ENCODE measurements around the gene SLC16A12.
"Not testable (repeated sequence)": the region's sequence is repeated elsewhere in the genome, so short reads cannot be mapped to it uniquely, and the experiment has no call there.

Gene SLC16A12

DNA sequence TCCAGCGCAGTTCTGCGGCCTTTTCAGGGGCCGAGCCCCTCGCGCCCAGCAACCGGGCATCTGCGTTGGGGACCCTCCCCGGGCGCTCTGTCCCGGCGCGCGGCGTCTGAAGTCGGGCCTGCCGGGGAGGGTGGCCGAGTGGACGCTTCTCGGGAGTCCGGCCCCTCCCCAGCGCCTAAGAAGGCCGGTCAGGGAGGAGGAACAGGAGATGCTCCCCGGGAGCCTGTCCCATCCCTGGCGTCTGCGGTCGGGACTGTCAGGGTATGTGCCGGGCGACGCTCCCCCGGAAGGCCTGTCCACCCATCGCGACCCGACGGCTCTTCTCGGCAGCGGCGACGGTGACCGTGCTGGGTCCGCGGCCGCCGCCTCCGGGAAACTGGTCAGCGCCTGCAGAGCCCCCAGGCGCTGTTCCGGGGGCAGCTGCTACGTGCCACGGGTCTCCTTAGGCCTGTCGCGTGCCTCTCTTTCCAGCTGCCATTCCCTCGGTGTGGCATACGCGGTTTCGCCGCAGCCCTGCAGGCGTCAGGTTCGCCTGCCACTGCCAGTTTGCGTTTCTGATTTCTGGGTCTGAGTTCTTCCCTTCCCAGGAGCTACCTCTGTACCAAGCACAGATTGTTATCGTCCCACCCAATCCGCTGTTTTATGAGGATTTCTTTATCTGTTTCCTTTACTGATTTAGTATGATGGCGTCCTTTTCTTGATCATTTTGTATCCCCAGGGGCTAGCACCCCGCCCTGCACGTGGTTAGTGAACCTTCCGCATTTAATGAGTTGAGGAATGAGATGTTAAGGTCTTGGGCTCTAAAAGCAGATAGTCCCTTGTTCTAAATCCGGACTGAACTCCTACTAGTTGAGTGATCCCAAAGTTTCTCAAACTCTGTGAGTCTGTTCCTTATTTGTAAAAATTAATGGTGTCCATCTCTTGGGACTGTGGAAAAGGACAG lies 120.2 kb downstream of the SLC16A12 start:
- peak; percentile 28 for DNase-seq

DNA sequence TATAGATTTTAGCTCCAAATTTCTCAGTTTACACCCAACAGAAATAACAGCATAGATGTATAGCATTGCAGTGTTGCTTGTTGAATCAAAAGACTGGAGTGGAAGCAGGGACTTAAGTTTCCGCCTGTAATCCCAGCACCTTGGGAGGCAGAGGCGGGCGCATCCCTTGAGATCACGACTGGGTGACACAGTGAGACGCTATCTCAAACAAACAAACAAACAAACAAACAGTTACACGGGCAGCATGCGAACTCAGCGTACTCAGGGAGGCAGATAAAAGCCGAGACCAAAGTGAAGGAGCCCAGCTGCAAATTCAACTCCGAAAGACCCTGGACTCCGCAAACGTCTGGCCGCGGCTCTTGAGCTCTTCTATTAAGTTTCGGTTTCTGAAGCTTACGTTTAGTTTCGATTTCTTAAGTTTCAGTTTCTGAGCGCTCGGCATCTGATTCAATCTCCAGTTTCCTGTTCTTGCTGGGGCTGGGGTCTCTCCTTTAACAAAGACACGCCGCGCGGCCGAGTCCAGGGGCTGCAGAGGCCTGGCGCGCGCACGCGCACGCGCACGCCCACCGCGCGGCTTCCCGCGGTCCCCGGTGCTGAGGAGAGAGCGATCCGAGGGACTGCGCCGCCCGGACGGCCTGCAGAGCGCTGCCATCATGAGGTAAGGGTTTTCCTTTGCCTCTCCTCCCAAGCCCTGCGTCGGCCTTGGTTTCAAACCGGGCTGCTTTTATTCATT lies 121.1 kb downstream of the SLC16A12 start, which contains the start of gene IFIT5:
IFIT5 (plus strand) TSS at position 423 of the 733 bp plus-strand sequence; CDS start at position 654, 231 bp downstream.
- peak; percentile 86 for DNase-seq

DNA sequence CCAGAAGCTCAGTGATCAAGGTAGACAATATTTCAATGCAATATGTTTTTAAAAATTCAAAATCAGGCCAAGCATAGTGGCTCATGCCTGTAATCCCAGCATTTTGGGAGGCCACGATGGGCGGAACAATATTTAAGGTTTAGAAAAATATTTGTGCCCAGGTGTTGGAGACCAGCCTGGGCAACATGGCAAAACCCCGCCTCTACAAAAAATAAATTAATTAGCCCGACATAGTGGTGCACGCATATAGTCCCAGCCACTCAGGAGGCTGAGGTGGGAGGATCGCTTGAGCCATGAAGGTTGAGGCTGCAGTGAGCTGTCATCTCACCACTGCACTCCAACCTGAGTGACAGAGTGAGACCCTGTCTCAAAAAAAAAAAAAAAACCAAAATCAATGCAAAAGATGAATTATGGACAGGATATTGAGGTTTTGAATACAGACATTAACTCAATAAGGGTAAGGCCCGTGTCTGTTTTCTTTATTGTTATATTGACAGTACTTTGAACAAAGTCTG lies 121.9 kb downstream of the SLC16A12 start:
- DNase-seq, result no peak

DNA sequence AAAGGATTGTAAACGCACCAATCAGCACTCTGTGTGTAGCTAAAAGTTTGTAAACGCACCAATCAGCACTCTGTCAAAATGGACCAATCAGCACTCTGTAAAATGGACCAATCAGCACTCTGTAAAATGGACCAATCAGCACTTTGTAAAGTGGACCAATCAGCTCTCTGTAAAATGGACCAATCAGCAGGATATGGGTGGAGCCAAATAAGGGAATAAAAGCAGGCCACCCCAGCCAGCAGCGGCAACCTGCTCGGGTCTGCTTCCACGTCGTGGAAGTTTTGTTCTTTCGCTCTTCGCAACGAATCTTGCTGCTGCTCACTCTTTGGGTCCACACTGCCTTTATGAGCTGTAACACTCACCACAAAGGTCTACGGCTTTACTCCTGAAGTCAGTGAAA lies 123.1 kb downstream of the SLC16A12 start:
- not testable (repeated sequence) for DNase-seq

DNA sequence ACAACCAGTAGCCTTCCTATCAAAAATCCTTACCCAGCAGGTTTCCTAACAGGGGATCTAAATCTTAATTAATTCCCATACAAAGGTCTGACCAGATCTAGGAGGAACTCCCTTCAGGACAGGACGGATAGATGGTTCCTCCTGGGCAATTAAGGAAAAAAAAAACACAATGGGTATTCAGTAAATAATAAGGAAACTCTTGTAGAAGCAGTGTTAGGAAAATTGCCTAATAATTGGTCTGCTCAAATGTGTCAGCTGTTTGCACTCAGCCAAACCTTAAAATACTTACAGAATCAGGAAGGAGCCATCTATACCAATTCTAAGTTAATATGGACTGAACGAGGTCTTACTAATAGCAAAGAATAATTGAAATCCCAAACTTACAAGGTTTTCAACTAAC lies 124.3 kb downstream of the SLC16A12 start:
- DNase-seq, result not testable (repeated sequence)

DNA sequence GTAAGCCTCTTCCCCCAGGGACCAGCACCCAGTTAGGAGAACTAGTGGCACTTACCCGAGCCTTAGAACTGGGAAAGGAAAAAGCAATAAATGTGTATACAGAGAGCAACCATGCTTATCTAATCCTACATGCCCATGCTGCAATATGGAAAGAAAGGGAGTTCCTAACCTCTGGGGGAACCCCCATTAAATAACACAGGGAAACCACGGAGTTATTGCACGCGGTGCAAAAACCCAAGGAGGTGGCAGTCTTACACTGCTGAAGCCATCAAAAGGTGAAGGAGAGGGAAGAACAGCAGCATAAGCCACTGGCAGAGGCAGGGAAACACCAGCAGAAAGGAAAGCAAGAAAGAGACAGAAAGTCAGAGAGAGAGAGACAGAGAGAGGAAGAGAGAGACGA lies 124.8 kb downstream of the SLC16A12 start:
- DNase-seq, result not testable (repeated sequence)

DNA sequence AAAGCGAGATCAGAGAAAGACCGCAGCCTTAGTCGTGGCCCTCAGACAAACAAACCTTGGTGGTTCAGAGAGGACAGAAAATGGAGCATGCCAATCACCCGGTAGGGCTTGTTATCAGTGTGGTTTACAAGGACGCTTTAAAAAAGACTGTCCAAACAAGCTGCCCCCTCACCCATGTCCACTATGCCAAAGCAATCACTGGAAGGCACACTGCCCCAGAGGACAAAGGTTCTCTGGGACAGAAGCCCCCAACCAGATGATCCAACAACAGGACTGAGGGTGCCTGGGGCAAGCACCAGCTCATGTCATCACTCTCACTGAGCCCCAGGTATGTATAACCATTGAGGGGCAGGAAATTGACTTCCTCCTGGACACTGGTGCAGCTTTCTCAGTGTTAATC lies 126.1 kb downstream of the SLC16A12 start:
- not testable (repeated sequence) for DNase-seq

DNA sequence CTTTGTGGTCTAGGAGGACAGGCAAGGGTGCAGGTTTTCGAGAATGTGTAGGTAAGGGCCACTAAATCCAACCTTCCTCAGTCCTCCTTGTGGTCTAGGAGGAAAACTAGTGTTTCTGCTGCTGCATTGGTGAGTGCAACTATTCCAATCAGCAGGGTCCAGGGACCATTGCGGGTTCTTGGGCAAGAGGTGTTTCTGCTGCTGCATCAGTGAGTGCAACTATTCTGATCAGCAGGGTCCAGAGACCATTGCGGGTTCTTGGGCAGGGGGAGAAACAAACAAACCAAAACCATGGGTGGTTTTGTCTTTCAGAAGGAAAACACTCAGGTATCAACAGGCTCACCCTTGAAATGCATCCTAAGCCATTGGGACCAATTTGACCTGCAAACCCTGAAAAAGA lies 127.6 kb downstream of the SLC16A12 start:
- not testable (repeated sequence) for DNase-seq

DNA sequence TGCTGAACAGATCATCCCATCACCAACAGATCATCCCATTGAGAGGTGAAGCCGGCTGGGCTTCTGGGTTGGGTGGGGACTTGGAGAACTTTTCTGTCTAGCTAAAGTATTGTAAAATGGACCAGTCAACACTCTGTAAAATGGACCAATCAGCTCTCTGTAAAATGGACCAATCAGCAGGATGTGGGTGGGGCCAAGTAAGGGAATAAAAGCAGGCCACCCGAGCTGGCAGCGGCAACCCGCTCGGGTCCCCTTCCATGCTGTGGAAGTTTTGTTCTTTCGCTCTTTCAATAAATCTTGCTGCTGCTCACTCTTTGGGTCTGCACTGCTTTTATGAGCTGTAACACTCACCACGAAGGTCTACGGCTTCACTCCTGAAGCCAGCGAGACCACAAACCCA lies 129.2 kb downstream of the SLC16A12 start:
- DNase-seq, result not testable (repeated sequence)

DNA sequence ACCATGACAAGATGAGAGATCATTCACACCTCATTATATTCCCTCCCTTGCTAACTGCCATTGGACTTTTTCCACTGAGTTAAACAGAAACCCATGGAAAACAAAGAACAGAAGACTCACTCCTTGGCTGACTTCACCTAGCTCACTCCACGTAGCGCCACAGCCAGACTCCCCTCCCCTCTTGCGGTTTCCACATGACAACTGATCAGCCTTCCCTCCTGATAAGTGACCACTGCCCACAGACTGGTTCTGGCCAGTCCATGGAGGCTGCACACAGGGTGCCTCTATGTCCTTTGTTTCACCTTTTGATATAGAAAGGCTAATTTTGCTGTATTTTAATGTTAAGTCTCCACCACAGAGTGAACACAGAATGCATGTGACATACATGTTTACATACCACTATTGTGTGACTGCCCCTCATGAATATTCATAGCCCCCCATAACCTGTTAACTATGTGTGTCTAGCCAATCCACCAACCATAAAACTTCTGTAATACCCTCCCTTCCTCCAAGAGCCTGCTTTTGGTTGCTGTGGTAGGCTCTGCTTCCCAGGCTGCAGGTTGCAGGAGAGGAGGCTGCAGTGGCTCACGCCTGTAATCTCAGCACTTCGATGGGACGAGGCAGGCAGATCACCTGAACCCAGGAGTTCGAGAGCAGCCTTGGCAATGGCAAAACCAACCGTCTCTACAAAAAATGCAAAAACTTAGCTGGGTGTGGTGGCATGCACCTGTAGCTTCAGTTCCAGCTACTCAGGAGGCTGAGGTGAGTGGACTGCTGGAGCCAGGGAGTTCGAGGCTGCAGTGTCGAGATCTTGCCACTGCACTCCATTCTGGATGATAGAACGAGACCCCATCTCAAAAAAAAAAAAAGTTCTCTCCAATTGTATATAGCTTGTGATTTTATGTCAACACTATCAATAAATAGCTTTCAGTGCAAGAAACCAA lies 131.0 kb downstream of the SLC16A12 start:
- no peak for DNase-seq

DNA sequence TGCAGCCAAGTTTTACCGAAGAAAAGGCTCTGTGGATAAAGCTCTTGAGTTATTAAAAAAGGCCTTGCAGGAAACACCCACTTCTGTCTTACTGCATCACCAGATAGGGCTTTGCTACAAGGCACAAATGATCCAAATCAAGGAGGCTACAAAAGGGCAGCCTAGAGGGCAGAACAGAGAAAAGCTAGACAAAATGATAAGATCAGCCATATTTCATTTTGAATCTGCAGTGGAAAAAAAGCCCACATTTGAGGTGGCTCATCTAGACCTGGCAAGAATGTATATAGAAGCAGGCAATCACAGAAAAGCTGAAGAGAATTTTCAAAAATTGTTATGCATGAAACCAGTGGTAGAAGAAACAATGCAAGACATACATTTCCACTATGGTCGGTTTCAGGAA lies 132.4 kb downstream of the SLC16A12 start:
- DNase-seq, result no peak

DNA sequence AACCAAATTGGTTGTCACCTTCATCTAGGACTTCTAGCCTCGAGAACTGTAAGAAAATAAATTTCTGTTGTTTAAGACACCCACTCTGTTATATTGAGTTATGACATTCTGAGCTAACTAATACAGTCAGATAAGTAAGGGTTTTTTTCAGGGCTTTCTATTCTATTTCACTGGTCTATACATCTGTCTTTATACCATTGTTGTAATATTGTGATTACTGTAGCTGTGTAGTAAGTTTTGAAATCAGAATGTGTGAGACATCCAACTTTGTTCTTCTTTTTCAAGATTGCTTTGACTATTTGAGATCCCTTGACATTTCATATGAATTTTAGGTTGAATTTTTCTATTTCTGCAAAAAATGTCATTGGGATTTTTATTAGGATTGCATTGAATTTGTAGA lies 135.4 kb downstream of the SLC16A12 start:
- no peak for DNase-seq

DNA sequence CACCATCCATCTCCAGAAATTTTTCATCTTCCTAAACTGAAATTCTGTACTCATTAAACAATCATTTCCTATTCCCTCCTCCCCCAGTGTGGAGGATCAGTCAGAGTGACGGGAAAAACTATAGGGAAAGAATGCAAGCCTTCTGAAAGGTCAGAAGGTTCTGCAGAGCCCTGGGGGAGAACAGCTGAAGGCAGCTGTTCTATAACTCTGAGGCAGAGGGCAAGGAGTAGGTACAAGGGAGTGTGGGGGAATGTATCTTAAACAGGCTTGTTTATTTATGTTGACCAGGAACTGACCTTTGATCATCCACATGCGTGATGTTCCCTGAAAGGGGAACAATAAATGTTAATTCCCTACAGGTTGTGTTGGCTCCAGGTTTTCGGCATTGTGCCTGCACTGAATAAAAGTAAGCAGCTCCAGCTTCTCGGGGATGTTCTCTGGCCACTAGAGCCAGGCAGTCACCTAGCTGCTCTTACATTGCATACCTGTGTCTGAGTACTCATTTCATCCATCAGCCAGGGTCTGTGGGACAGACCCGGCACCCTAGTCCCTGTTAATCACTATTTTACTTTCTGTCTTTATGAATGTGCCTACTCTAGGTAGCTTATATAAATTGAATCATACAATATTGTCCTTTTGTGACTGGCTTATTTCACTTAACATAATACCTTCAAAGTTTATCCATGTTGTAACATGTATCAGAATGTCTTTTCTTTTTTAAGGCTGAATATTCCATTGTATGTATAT lies 137.2 kb downstream of the SLC16A12 start:
- DNase-seq, result no peak

DNA sequence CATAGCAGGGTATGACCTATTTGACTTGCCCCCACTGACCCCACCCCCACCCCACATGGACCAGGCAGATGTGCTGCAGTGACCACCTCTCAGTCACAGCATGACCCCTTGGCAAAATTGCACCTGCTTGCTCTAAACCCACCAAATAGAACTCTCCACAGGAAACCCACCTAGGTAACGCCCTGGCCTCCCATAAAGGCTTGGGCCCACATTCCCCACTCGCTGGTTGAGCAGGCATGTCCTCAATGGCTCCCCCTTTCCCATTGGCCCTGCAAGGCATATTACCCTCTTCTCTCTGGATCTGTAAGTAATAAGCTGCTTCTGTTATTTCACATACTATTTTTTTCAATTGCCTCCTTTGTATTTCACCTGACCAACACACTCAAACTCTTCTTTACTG lies 140.3 kb downstream of the SLC16A12 start:
- DNase-seq, result no peak

DNA sequence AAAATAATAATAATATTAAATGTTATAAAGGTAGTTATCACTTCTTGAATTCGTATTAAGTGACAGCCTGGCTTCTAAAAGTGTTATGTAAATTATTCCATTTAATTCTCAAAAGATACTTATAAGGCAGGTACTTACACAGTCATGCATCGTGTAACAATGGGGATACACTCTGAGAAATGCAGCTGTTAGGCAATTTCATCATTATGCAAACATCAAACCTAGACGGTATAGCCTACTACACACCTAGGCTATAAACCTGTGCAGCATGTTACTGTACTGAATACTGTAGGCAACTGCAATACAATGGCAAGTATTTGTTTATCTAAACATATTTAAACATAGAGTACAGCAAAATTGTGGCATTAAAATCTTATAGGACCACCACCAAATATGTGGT lies 141.5 kb downstream of the SLC16A12 start:
- no peak for DNase-seq

DNA sequence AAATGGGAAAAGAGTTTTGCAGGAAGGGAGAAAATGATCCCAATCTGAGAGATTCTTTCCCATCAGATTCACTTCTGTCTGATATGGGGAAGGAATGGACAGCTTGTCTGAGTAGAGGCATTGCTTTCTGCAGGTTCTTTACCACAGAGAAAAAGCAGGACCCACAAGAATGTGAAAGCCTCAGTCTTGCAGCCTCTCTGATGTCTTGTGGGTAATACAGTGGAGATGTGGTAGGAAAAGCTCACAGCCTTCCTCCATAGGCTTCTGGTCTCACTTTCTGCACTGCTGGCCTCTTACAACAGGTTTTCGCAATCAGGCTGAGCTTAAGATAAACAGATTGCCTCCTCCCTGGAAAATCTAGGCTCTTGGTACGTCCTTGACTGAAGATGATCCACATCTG lies 142.4 kb downstream of the SLC16A12 start:
- DNase-seq, result peak; percentile 61

DNA sequence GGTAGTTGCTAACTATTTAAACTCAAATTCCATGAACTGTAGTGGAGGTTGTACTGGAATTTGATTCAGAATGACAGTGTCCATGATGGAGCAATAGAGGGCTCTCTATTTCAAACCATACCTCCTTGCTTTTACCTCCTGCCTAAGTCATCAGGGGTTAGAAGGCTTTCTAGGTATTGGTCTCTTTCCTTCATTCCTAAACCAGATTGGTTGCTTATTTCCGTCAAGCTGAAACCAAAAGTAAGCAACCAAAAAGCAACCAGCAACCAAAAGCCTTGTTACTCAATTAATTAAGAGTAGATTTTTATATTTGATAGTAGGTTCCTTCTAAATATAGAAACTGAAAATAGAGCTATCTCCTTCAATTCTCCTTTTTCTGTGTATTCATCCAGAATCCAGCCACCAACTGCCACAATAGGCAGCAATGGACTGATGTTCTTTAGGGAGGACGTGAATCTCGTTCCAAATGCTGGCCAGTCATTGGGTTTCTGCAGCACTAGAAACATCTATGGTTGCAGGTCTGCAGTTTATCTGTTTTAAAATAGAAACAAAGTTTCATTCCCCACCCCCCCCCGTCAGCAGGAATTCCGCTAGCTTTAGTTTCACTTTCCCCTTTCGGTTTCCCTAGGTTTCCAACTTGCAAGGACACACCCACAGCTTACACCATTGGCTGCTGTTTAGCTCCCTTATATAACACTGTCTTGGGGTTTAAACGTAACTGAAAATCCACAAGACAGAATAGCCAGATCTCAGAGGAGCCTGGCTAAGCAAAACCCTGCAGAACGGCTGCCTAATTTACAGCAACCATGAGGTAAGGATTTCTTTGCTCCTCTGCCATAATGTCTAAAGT lies 143.3 kb downstream of the SLC16A12 start, which contains the start of gene IFIT1:
IFIT1 (plus strand) TSS at position 717 of the 850 bp plus-strand sequence; CDS start at position 807, 90 bp downstream.
- DNase-seq, result peak; percentile 91

DNA sequence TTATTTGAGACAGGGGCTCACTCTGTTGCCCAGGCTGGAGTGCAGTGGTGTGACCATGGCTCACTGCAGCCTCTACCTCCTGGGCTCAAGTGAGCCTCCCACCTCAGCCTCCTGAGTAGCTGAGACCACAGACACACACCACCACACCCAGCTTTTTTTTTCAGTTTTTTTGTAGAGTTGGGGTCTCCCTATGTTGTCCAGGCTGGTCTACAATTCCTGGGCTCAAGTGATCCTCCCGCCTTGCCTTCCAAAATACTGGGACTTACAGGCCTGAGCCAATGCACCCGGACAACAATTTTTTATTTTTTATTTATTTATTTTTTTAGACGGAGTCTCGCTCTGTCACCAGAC lies 144.2 kb downstream of the SLC16A12 start:
- not testable (repeated sequence) for DNase-seq

DNA sequence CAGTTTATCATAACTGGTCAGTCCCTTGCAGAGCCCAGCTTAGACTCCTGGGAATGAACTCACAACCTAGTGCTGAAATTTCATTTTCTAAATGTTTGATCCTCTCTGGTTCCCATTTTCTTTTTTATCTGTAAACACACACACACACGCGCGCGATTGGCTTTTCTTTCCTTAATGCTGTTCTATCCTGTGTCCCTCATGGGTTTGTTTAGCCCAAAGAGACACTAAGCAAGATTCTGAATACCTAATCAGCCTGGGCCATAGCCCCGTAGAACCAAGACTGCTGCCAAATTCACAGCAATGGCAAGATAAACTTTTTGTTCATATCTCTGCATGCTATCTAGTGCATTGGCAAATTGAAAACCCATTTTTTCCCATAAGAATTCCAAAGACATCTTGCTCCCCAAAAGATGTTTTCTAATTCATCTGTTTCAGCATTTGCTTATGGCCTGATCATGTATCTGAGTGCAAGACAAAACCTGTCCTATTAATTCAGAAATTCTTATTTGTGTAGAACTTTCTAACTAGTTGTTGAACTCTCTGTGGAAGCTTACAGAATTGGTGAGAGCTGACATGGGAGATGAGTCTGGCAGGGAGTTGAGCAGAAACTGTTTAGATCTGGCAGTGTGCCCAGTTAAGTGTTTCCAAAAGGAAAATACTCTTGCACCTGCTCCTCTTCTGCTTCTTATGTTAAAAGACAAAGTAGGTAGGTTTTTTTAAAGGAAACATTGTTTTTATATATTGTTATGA lies 144.7 kb downstream of the SLC16A12 start:
- peak; percentile 75 for DNase-seq

DNA sequence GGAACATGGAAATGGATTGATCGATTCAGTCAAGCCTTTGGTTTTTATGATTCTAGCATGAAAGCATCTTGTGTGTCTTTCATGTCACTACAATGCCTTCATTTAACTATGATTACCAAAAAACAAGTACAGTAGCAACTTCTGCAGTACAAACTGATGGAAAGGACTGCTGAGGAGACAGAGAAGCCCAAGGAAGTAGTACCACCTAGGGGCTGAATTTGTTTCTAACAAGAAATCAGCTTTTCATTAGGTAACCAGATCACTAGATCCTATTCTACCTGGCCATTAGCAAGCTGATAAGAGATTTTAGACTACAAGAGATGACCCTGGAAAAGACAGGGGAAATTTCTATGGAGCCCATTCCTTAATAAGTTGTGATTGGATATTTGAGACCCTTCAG lies 146.1 kb downstream of the SLC16A12 start:
- peak; percentile 47 for DNase-seq
